GM19351 (cell line): ENCODE data around the gene MSANTD1.
A peak's percentile ranks its signal among the peaks of the same experiment; 100 is the strongest.

Experiments
- ATAC-seq: cut with Tn5 transposase; IDR thresholded peaks from one replicate; pipeline ENCODE4 v1.9.1; 2021; ENCODE audit warnings: mild to moderate bottlenecking, moderate library complexity; ENCODE audit not compliant: unreplicated experiment

The MSANTD1 gene

GRCh38 chr4:3261411-3262207, 12.7 kb downstream of the MSANTD1 start:
- ATAC-seq = no peak

- ATAC-seq = no peak
Measured at GRCh38 chr4:3262208-3263052, 13.5 kb downstream of the MSANTD1 start.

- ATAC-seq = no peak
Measured at GRCh38 chr4:3263053-3263875, 14.3 kb downstream of the MSANTD1 start.

- no peak for ATAC-seq
Measured at GRCh38 chr4:3263876-3264193, 14.9 kb downstream of the MSANTD1 start.

- no peak for ATAC-seq
Measured at GRCh38 chr4:3266076-3266475, 17.1 kb downstream of the MSANTD1 start.

GRCh38 chr4:3267576-3268394, 18.8 kb downstream of the MSANTD1 start:
- no peak for ATAC-seq

- no peak for ATAC-seq
Measured at GRCh38 chr4:3268395-3269104, 19.6 kb downstream of the MSANTD1 start.

- ATAC-seq = no peak
Measured at GRCh38 chr4:3269105-3269927, 20.4 kb downstream of the MSANTD1 start.

GRCh38 chr4:3269991-3270611, 21.1 kb downstream of the MSANTD1 start:
- no peak for ATAC-seq

GRCh38 chr4:3271131-3271530, 22.2 kb downstream of the MSANTD1 start:
- no peak for ATAC-seq

GRCh38 chr4:3276986-3277385, 28.0 kb downstream of the MSANTD1 start:
- no peak for ATAC-seq

- ATAC-seq = no peak
Measured at GRCh38 chr4:3280466-3280865, 31.5 kb downstream of the MSANTD1 start.

- no peak for ATAC-seq
Measured at GRCh38 chr4:3283483-3283882, 34.5 kb downstream of the MSANTD1 start.

- ATAC-seq = no peak
Measured at GRCh38 chr4:3283916-3284315, 35.0 kb downstream of the MSANTD1 start.

- ATAC-seq = no peak
Measured at GRCh38 chr4:3284734-3285557, 36.0 kb downstream of the MSANTD1 start.

GRCh38 chr4:3285558-3286334, 36.8 kb downstream of the MSANTD1 start:
- peak; percentile 94 for ATAC-seq
